Kidney (tissue), 14 donors: ENCODE results near the gene MYORG. TPM values are rescaled to one million over a fixed set of nuclear protein-coding genes. Genes with fewer than 3 reads are reported as not detected.
A peak's percentile ranks its signal among the peaks of the same experiment; 100 is the strongest.
"Not testable (repeated sequence)": the region's sequence is repeated elsewhere in the genome, so short reads cannot be mapped to it uniquely, and the experiment has no call there.

Experiments
- DNase-seq, 5 donors: peaks; one replicate each; pipeline ENCODE4 v3.0.0-alpha.2; 2013 to 2020
- FAIRE-seq: peaks from 2 replicates; lab custom pipeline; 2012; peaks lifted over from hg19 to GRCh38; lab: Jason Lieb, UNC
- H3K27ac ChIP-seq, 2 donors: one replicate each; pipeline ENCODE4 v1.7.0; 2013; ENCODE audit warnings: low read depth in 2 of 2, low read length in 2 of 2, inconsistent platforms in 1 of 2
- H3K27me3 ChIP-seq: one replicate; pipeline ENCODE4 v1.7.1; 2013; ENCODE audit warnings: low read length, inconsistent platforms; ENCODE audit not compliant: control insufficient read depth, insufficient read depth
- H3K36me3 ChIP-seq, 3 donors: one replicate each; pipeline versions ENCODE4 v1.7.0 to v1.7.1; 2013; ENCODE audit warnings: low read length in 3 of 3, control low read depth in 1 of 3, inconsistent platforms in 1 of 3; ENCODE audit not compliant: insufficient read depth in 3 of 3, control insufficient read depth in 2 of 3
- H3K4me1 ChIP-seq, 3 donors: one replicate each; pipeline versions ENCODE4 v1.7.0 to v1.7.1; 2013; ENCODE audit warnings: low read length in 3 of 3, inconsistent platforms in 1 of 3, low read depth in 1 of 3; ENCODE audit not compliant: control insufficient read depth in 2 of 3, insufficient read depth in 2 of 3
- H3K4me3 ChIP-seq, 3 donors: one replicate each; pipeline versions ENCODE4 v1.7.0 to v1.8.1; 2013; ENCODE audit warnings: low read length in 3 of 3, control low read depth in 1 of 3, inconsistent platforms in 1 of 3
- H3K9ac ChIP-seq, 3 donors: one replicate each; pipeline versions ENCODE4 v1.7.0 to v1.7.1; 2013; ENCODE audit warnings: low read length in 3 of 3, control low read depth in 1 of 3, inconsistent platforms in 1 of 3
- H3K9me3 ChIP-seq, 3 donors: one replicate each; pipeline versions ENCODE4 v1.7.0 to v1.7.1; 2013; ENCODE audit warnings: low read length in 3 of 3, control low read depth in 1 of 3, inconsistent platforms in 1 of 3; ENCODE audit not compliant: control insufficient read depth in 2 of 3, insufficient read depth in 1 of 3
- CTCF ChIP-seq: IDR thresholded peaks from 3 replicates; pipeline ENCODE4 v1.5.1; 2012; ENCODE audit warnings: mild to moderate bottlenecking, moderate library complexity, borderline replicate concordance; ENCODE audit not compliant: insufficient read depth; ENCODE audit errors: extremely low read depth
- intact Hi-C: fragments of 100-400 bp; cut with DNase I; formaldehyde crosslinking; loops from one replicate; pipeline ENCODE4 v1.11.1; 2022
- polyA plus RNA-seq: library from polyadenylated mRNA; stranded (reverse); fragments of 350-450 nt; fragmentation: Illumina TruSeq; extraction: RNeasy Lipid Tissue Mini Kit (QIAGEN cat#74804); gene quantifications from one replicate; pipeline ENCODE4 v1.2.3, GENCODE V29; 2014; ENCODE audit warnings: low read depth, low replicate concordance; ENCODE audit not compliant: insufficient read depth
- total RNA-seq: library from RNA; stranded (reverse); fragmentation: NEBNext Ultra II Directional; extraction: Animal tissue kit (Norgen Biotek cat#: 25700); gene quantifications from one replicate; pipeline ENCODE4 v1.2.1, GENCODE V29; 2021
- donor health status: control.
- donor health status: control.
- donor health status: control.
- donor health status: control.
- donor health status: control.
- donor health status: DM: yes; HTN: yes; CAD: no.
- donor health status: Normal renal cell carcinoma (clear cell type).

Gene MYORG
- total and polyA plus RNA-seq, 2 donors from 2014 or later: 8.1 to 13.5 TPM

GRCh38 chr9:34343090-34343489 lies 33.6 kb downstream of the MYORG start:
- Histone ChIP-seq H3K9me3 (no peaks in the 10 kb centered on the region), H3K27ac (peak overlapping the region; percentile 25 to 85), H3K27me3 (no peaks in the 10 kb centered on the region), H3K4me1 (peaks cover 0 to 31% (median 21%) of the 10 kb centered on the region in 3 donors), H3K4me3 (no peak overlapping the region), H3K36me3 (peaks cover 3 to 8% (median 7%) of the 10 kb centered on the region in 3 donors), H3K9ac (no peak overlapping the region)
- intact Hi-C loops: no loop called here
- TF ChIP-seq CTCF: no peak
- DNase-seq (no peak), FAIRE-seq (no peak)

GRCh38 chr9:34341659-34342295 lies 34.9 kb downstream of the MYORG start:
- peaks cover 3 to 8% (median 7%) of the 10 kb centered on the region in 3 donors for H3K36me3 ChIP-seq
- H3K4me1 ChIP-seq: peaks cover 0 to 31% (median 20%) of the 10 kb centered on the region in 3 donors
- H3K9ac ChIP-seq: no peak overlapping the region
- H3K27me3 ChIP-seq: no peaks in the 10 kb centered on the region
- intact Hi-C loops: no loop called here
- DNase-seq (no peak), FAIRE-seq (no peak)
- no peaks in the 10 kb centered on the region for H3K9me3 ChIP-seq
- no peak for TF ChIP-seq CTCF
- H3K27ac ChIP-seq: peak overlapping the region; percentile 41 to 51
- H3K4me3 ChIP-seq: no peak overlapping the region

GRCh38 chr9:34338665-34339385 lies 37.9 kb downstream of the MYORG start:
- DNase-seq (no peak), FAIRE-seq (no peak)
- H3K9me3 ChIP-seq: no peaks in the 10 kb centered on the region
- intact Hi-C loops: no loop called here
- no peaks in the 10 kb centered on the region for H3K27me3 ChIP-seq
- peaks cover 0 to 23% (median 10%) of the 10 kb centered on the region in 3 donors for H3K4me1 ChIP-seq
- H3K36me3 ChIP-seq: peaks cover 3 to 8% (median 7%) of the 10 kb centered on the region in 3 donors
- H3K27ac ChIP-seq: no peak overlapping the region
- H3K4me3 ChIP-seq: no peak overlapping the region
- H3K9ac ChIP-seq: no peak overlapping the region
- TF ChIP-seq CTCF: no peak

- H3K27me3 ChIP-seq, H3K9ac ChIP-seq, H3K4me3 ChIP-seq, DNase-seq, H3K27ac ChIP-seq, intact Hi-C loops, H3K9me3 ChIP-seq, FAIRE-seq, H3K36me3 ChIP-seq: not testable (repeated sequence)
- peaks cover 0 to 17% (median 9%) of the 10 kb centered on the region in 3 donors for H3K4me1 ChIP-seq
Observed at GRCh38 chr9:34338079-34338478, 38.6 kb downstream of the MYORG start.
